Right ventricle myocardium superior (tissue), 1 donor: ENCODE data around the gene DSCAML1. TPM values are rescaled to one million over a fixed set of nuclear protein-coding genes. Genes with fewer than 3 reads are reported as not detected.

ENCODE experiments used
- ATAC-seq: fragments of 200-7000 bp; cut with Tn5 transposase; one replicate; pipeline ENCODE4 v1.9.1; 2020; ENCODE audit warnings: mild to moderate bottlenecking; ENCODE audit not compliant: poor library complexity
- DNase-seq: peaks from one replicate; pipeline ENCODE4 v3.0.0-alpha.2; 2020
- intact Hi-C: fragments of 100-400 bp; cut with DNase I; formaldehyde crosslinking; loops from one replicate; pipeline ENCODE4 v1.11.2; 2022
- total RNA-seq: library from RNA; stranded (reverse); fragmentation: NEBNext Ultra II Directional; extraction: Animal tissue kit (Norgen Biotek cat#: 25700); gene quantifications from one replicate; pipeline ENCODE4 v1.2.1, GENCODE V29; 2021
- donor health status: DM: no; HTN: yes; CAD: no; lungs with severe emphysema.

DSCAML1 gene
- total RNA-seq, 1 donor from 2014 or later: 0.83 TPM

- intact Hi-C loops: no loop called here
- DNase-seq (no peak), ATAC-seq (no peak)
These were observed 365.6 kb downstream of the DSCAML1 start for GRCh38 chr11:117431436-117431835.

GRCh38 chr11:117430293-117430955, 366.6 kb downstream of the DSCAML1 start:
- ATAC-seq: no peak
- DNase-seq: no peak
- intact Hi-C loops: no loop called here

GRCh38 chr11:117428856-117429229, 368.2 kb downstream of the DSCAML1 start:
- DNase-seq: no peak
- no peak for ATAC-seq
- intact Hi-C loops: no loop called here

- DNase-seq (no peak), ATAC-seq (no peak)
- intact Hi-C loops: no loop called here
These were observed 368.7 kb downstream of the DSCAML1 start for GRCh38 chr11:117428186-117428855.

- ATAC-seq: no peak
- intact Hi-C loops: loop anchor here (2.0 kb wide), 1 partner anchor 389 kb away; no protein-coding TSS in a partner anchor
- no peak for DNase-seq
These were observed 369.6 kb downstream of the DSCAML1 start for GRCh38 chr11:117427356-117427874.

GRCh38 chr11:117426941-117427340, 370.1 kb downstream of the DSCAML1 start:
- ATAC-seq: no peak
- intact Hi-C loops: loop anchor here (2.0 kb wide), 1 partner anchor 390 kb away; no protein-coding TSS in a partner anchor
- no peak for DNase-seq

- intact Hi-C loops: loop anchor here (2.0 kb wide), 1 partner anchor 391 kb away; no protein-coding TSS in a partner anchor
- peak; percentile 76 for DNase-seq
- peak; percentile 78 for ATAC-seq
These were observed 370.7 kb downstream of the DSCAML1 start for GRCh38 chr11:117426297-117426685.

GRCh38 chr11:117425679-117426296, 371.2 kb downstream of the DSCAML1 start:
- DNase-seq: no peak
- intact Hi-C loops: loop anchor here (2.0 kb wide), 1 partner anchor 391 kb away; no protein-coding TSS in a partner anchor
- peak; percentile 12 for ATAC-seq

GRCh38 chr11:117424781-117425180, 372.2 kb downstream of the DSCAML1 start:
- ATAC-seq (no peak), DNase-seq (no peak)
- intact Hi-C loops: no loop called here

- DNase-seq: no peak
- no peak for ATAC-seq
- intact Hi-C loops: no loop called here
These were observed 373.9 kb downstream of the DSCAML1 start for GRCh38 chr11:117423046-117423575.

GRCh38 chr11:117421476-117421875, 375.5 kb downstream of the DSCAML1 start:
- ATAC-seq (no peak), DNase-seq (no peak)
- intact Hi-C loops: no loop called here

- no peak for ATAC-seq
- intact Hi-C loops: no loop called here
- DNase-seq: no peak
These were observed 376.0 kb downstream of the DSCAML1 start for GRCh38 chr11:117421041-117421440.

- intact Hi-C loops: no loop called here
- ATAC-seq: no peak
- DNase-seq: no peak
These were observed 376.4 kb downstream of the DSCAML1 start for GRCh38 chr11:117420598-117420997.

- DNase-seq: no peak
- intact Hi-C loops: no loop called here
- no peak for ATAC-seq
These were observed 376.9 kb downstream of the DSCAML1 start for GRCh38 chr11:117420143-117420485.

- DNase-seq (no peak), ATAC-seq (no peak)
- intact Hi-C loops: no loop called here
These were observed 377.4 kb downstream of the DSCAML1 start for GRCh38 chr11:117419482-117420142.

GRCh38 chr11:117418737-117419481, 378.1 kb downstream of the DSCAML1 start:
- no peak for ATAC-seq

GRCh38 chr11:117417856-117418255, 379.2 kb downstream of the DSCAML1 start:
- DNase-seq (no peak), ATAC-seq (no peak)
- intact Hi-C loops: no loop called here

More at GRCh38 chr11:117418737-117419481, 378.1 kb downstream of the DSCAML1 start:
- DNase-seq: no peak
- intact Hi-C loops: no loop called here

- intact Hi-C loops: no loop called here
- no peak for ATAC-seq
These were observed 379.7 kb downstream of the DSCAML1 start for GRCh38 chr11:117417342-117417741.

More at GRCh38 chr11:117417342-117417741, 379.7 kb downstream of the DSCAML1 start:
- DNase-seq: no peak
